ENCODE measurements around the gene GRAMD2B. TPM values are rescaled to one million over a fixed set of nuclear protein-coding genes. Genes with fewer than 3 reads are reported as not detected.

Gene GRAMD2B
- total and polyA plus RNA-seq, 5 donors: 13.0 to 45.4 (median 33.6) TPM

GRCh38 chr5:126494393-126494792 is 71.2 kb downstream of the GRAMD2B start:
- WGBS: 99% methylated on average over 3 of the region's 3 CpGs
- Histone ChIP-seq H3K27ac (ENCODE audit: low read length) (no peak overlapping the region), H3K27me3 (ENCODE audit: control insufficient read depth, insufficient read depth) (no peaks in the 10 kb centered on the region), H3K4me3 (ENCODE audit: low read length) (no peak overlapping the region), H3K4me1 (ENCODE audit: control insufficient read depth, insufficient read depth, low read length) (no peaks in the 10 kb centered on the region), H3K9me3 (ENCODE audit: control insufficient read depth, low read length) (no peaks in the 10 kb centered on the region)
- DNase-seq (no peak), ATAC-seq (no peak)
- intact Hi-C loops (cut with DNase I): no loop called here

- Histone ChIP-seq H3K4me3 (ENCODE audit: low read length) (no peak overlapping the region), H3K27me3 (ENCODE audit: control insufficient read depth, insufficient read depth) (no peaks in the 10 kb centered on the region), H3K9me3 (ENCODE audit: control insufficient read depth, low read length) (no peaks in the 10 kb centered on the region), H3K4me1 (ENCODE audit: control insufficient read depth, insufficient read depth, low read length) (no peaks in the 10 kb centered on the region), H3K27ac (ENCODE audit: low read length) (no peak overlapping the region)
- DNase-seq (no peak), ATAC-seq (peak in 1 of 2 donors; percentile 17)
- intact Hi-C loops (cut with DNase I): no loop called here
- 85% methylated on average over 5 of the region's 5 CpGs for WGBS
Measured at GRCh38 chr5:126497506-126497905, 74.3 kb downstream of the GRAMD2B start.

GRCh38 chr5:126499278-126499677 is 76.1 kb downstream of the GRAMD2B start:
- intact Hi-C loops (cut with DNase I): no loop called here
- DNase-seq: peak in 1 of 3 donors; percentile 57
- no peaks in the 10 kb centered on the region for H3K27me3 ChIP-seq (ENCODE audit: control insufficient read depth, insufficient read depth)
- peaks cover 2% of the 10 kb centered on the region for H3K4me1 ChIP-seq (ENCODE audit: control insufficient read depth, insufficient read depth, low read length)
- no peaks in the 10 kb centered on the region for H3K9me3 ChIP-seq (ENCODE audit: control insufficient read depth, low read length)
- H3K27ac ChIP-seq (ENCODE audit: low read length): no peak overlapping the region
- no peak overlapping the region for H3K4me3 ChIP-seq (ENCODE audit: low read length)
- 88% methylated on average over 2 of the region's 2 CpGs for WGBS
- no peak for ATAC-seq

- Histone ChIP-seq H3K27ac (ENCODE audit: low read length) (no peak overlapping the region), H3K4me1 (ENCODE audit: control insufficient read depth, insufficient read depth, low read length) (peaks cover 2% of the 10 kb centered on the region), H3K9me3 (ENCODE audit: control insufficient read depth, low read length) (no peaks in the 10 kb centered on the region), H3K4me3 (ENCODE audit: low read length) (no peak overlapping the region), H3K27me3 (ENCODE audit: control insufficient read depth, insufficient read depth) (no peaks in the 10 kb centered on the region)
- WGBS: 88% methylated on average over 3 of the region's 3 CpGs
- ATAC-seq (no peak), DNase-seq (no peak)
- intact Hi-C loops (cut with DNase I): loop anchor here in 1 of 4 donors (5.0 kb wide), 1 partner anchor 37 kb away; no protein-coding TSS in a partner anchor
Measured at GRCh38 chr5:126499853-126500342, 76.7 kb downstream of the GRAMD2B start.

GRCh38 chr5:126501448-126501847 is 78.2 kb downstream of the GRAMD2B start:
- no peak for ATAC-seq
- DNase-seq: no peak
- intact Hi-C loops (cut with DNase I): loop anchor here in 1 of 4 donors (5.0 kb wide), 1 partner anchor 36 kb away; no protein-coding TSS in a partner anchor
- Histone ChIP-seq H3K9me3 (ENCODE audit: control insufficient read depth, low read length) (no peaks in the 10 kb centered on the region), H3K4me3 (ENCODE audit: low read length) (no peak overlapping the region), H3K27ac (ENCODE audit: low read length) (no peak overlapping the region), H3K27me3 (ENCODE audit: control insufficient read depth, insufficient read depth) (no peaks in the 10 kb centered on the region), H3K4me1 (ENCODE audit: control insufficient read depth, insufficient read depth, low read length) (peaks cover 3% of the 10 kb centered on the region)
- WGBS: 94% methylated on average over 10 of the region's 10 CpGs

GRCh38 chr5:126503602-126504104 is 80.4 kb downstream of the GRAMD2B start:
- no peaks in the 10 kb centered on the region for H3K27me3 ChIP-seq (ENCODE audit: control insufficient read depth, insufficient read depth)
- no peaks in the 10 kb centered on the region for H3K9me3 ChIP-seq (ENCODE audit: control insufficient read depth, low read length)
- H3K27ac ChIP-seq (ENCODE audit: low read length): peak overlapping the region; percentile 12
- intact Hi-C loops (cut with DNase I): loop anchor here in 1 of 4 donors (5.0 kb wide), 1 partner anchor 34 kb away; no protein-coding TSS in a partner anchor
- ATAC-seq (peak; percentile 88), DNase-seq (peak; percentile 47 to 79 (median 51))
- H3K4me1 ChIP-seq (ENCODE audit: control insufficient read depth, insufficient read depth, low read length): peaks cover 5% of the 10 kb centered on the region
- no peak overlapping the region for H3K4me3 ChIP-seq (ENCODE audit: low read length)
- 6% methylated on average over 5 of the region's 5 CpGs for WGBS

- no peak overlapping the region for H3K4me3 ChIP-seq (ENCODE audit: low read length)
- no peaks in the 10 kb centered on the region for H3K27me3 ChIP-seq (ENCODE audit: control insufficient read depth, insufficient read depth)
- ATAC-seq (no peak), DNase-seq (no peak)
- WGBS: 74% methylated on average over 4 of the region's 4 CpGs
- H3K9me3 ChIP-seq (ENCODE audit: control insufficient read depth, low read length): no peaks in the 10 kb centered on the region
- H3K27ac ChIP-seq (ENCODE audit: low read length): no peak overlapping the region
- intact Hi-C loops (cut with DNase I): no loop called here
- H3K4me1 ChIP-seq (ENCODE audit: control insufficient read depth, insufficient read depth, low read length): peaks cover 5% of the 10 kb centered on the region
Measured at GRCh38 chr5:126506079-126506478, 82.9 kb downstream of the GRAMD2B start.

- no peak overlapping the region for H3K4me3 ChIP-seq (ENCODE audit: low read length)
- H3K27ac ChIP-seq (ENCODE audit: low read length): peak overlapping the region; percentile 96
- WGBS: 92% methylated on average over 13 of the region's 13 CpGs
- DNase-seq (no peak), ATAC-seq (no peak)
- H3K4me1 ChIP-seq (ENCODE audit: control insufficient read depth, insufficient read depth, low read length): peaks cover 5% of the 10 kb centered on the region
- no peaks in the 10 kb centered on the region for H3K9me3 ChIP-seq (ENCODE audit: control insufficient read depth, low read length)
- H3K27me3 ChIP-seq (ENCODE audit: control insufficient read depth, insufficient read depth): no peaks in the 10 kb centered on the region
- intact Hi-C loops (cut with DNase I): no loop called here
Measured at GRCh38 chr5:126508251-126508961, 85.2 kb downstream of the GRAMD2B start.

GRCh38 chr5:126508962-126509279 is 85.7 kb downstream of the GRAMD2B start:
- DNase-seq: no peak
- Histone ChIP-seq H3K27ac (ENCODE audit: low read length) (peak overlapping the region; percentile 96), H3K4me1 (ENCODE audit: control insufficient read depth, insufficient read depth, low read length) (peaks cover 5% of the 10 kb centered on the region), H3K27me3 (ENCODE audit: control insufficient read depth, insufficient read depth) (no peaks in the 10 kb centered on the region), H3K4me3 (ENCODE audit: low read length) (no peak overlapping the region), H3K9me3 (ENCODE audit: control insufficient read depth, low read length) (no peaks in the 10 kb centered on the region)
- ATAC-seq: peak; percentile 82 to 83
- intact Hi-C loops (cut with DNase I): no loop called here

GRCh38 chr5:126509339-126509738 is 86.1 kb downstream of the GRAMD2B start:
- peaks cover 3% of the 10 kb centered on the region for H3K4me1 ChIP-seq (ENCODE audit: control insufficient read depth, insufficient read depth, low read length)
- intact Hi-C loops (cut with DNase I): no loop called here
- WGBS: 52% methylated on average over 5 of the region's 5 CpGs
- DNase-seq: no peak
- peak; percentile 20 to 47 for ATAC-seq
- no peaks in the 10 kb centered on the region for H3K27me3 ChIP-seq (ENCODE audit: control insufficient read depth, insufficient read depth)
- H3K4me3 ChIP-seq (ENCODE audit: low read length): no peak overlapping the region
- H3K27ac ChIP-seq (ENCODE audit: low read length): peak overlapping the region; percentile 70
- H3K9me3 ChIP-seq (ENCODE audit: control insufficient read depth, low read length): no peaks in the 10 kb centered on the region

- H3K4me3 ChIP-seq (ENCODE audit: low read length): no peak overlapping the region
- intact Hi-C loops (cut with DNase I): no loop called here
- ATAC-seq (no peak), DNase-seq (no peak)
- 100% methylated on average over 1 of the region's 1 CpG for WGBS
- H3K4me1 ChIP-seq (ENCODE audit: control insufficient read depth, insufficient read depth, low read length): peaks cover 3% of the 10 kb centered on the region
- no peak overlapping the region for H3K27ac ChIP-seq (ENCODE audit: low read length)
- no peaks in the 10 kb centered on the region for H3K9me3 ChIP-seq (ENCODE audit: control insufficient read depth, low read length)
- H3K27me3 ChIP-seq (ENCODE audit: control insufficient read depth, insufficient read depth): no peaks in the 10 kb centered on the region
Measured at GRCh38 chr5:126511961-126512360, 88.8 kb downstream of the GRAMD2B start.

Measured in right cardiac atrium (tissue), 5 donors.